RPMI7951 (cell line): ENCODE measurements around the gene RNF214. TPM values are rescaled to one million over a fixed set of nuclear protein-coding genes. Genes with fewer than 3 reads are reported as not detected.
"Not testable (repeated sequence)": the region's sequence is repeated elsewhere in the genome, so short reads cannot be mapped to it uniquely, and the experiment has no call there.

Experiments used
- DNase-seq: peaks from one replicate; pipeline ENCODE4 v3.0.0-alpha.2; 2012; ENCODE audit warnings: low read depth
- total RNA-seq: library from RNA; depleted of rRNA; stranded (reverse); fragments of >200 nt; shearing (Covaris generic); gene quantifications from 2 replicates; pipeline ENCODE4 v1.2.3, GENCODE V29; 2014; rRNA removed

RNF214 gene
- total RNA-seq, 1 experiment from 2014 or later, result 7.1 TPM

GRCh38 chr11:117313828-117314768, 81.6 kb downstream of the RNF214 start:
- DNase-seq, result no peak

GRCh38 chr11:117314840-117315239, 82.4 kb downstream of the RNF214 start:
- DNase-seq, result no peak

GRCh38 chr11:117315285-117316196, 83.1 kb downstream of the RNF214 start:
- peak; percentile 4 for DNase-seq

GRCh38 chr11:117316197-117316961, 83.9 kb downstream of the RNF214 start, which contains the start of gene BACE1:
Gene BACE1, minus strand, starts transcription at chr11:117316256. Its CDS starts 461 bp downstream, at chr11:117315795.
- peak; percentile 87 for DNase-seq

GRCh38 chr11:117318738-117319137, 86.3 kb downstream of the RNF214 start:
- no peak for DNase-seq

- no peak for DNase-seq
These were observed 86.9 kb downstream of the RNF214 start for GRCh38 chr11:117319214-117319840.

GRCh38 chr11:117327255-117327566, 94.7 kb downstream of the RNF214 start:
- not testable (repeated sequence) for DNase-seq

GRCh38 chr11:117327567-117328374, 95.3 kb downstream of the RNF214 start, which contains the start of gene CEP164:
Gene CEP164, plus strand, starts transcription at chr11:117327854. Its CDS starts 10,733 bp downstream, at chr11:117338587.
- peak; percentile 97 for DNase-seq

- peak; percentile 46 for DNase-seq
These were observed 96.0 kb downstream of the RNF214 start for GRCh38 chr11:117328375-117329010.

- no peak for DNase-seq
These were observed 100.4 kb downstream of the RNF214 start for GRCh38 chr11:117332843-117333242.

GRCh38 chr11:117333917-117334316, 101.4 kb downstream of the RNF214 start:
- no peak for DNase-seq

GRCh38 chr11:117334896-117335295, 102.4 kb downstream of the RNF214 start:
- no peak for DNase-seq

- DNase-seq, result no peak
These were observed 102.9 kb downstream of the RNF214 start for GRCh38 chr11:117335399-117335798.

Other genes with a start within 250 kb of the RNF214 start
- 6.4 and 9.3 TPM in 2 replicates for gene SIK3, start 134.2 kb upstream of the RNF214 start, total RNA-seq
- 123 and 125 TPM in 2 replicates for gene PAFAH1B2, start 88.4 kb upstream of the RNF214 start, total RNA-seq
- gene SIDT2, start 53.9 kb upstream of the RNF214 start, total RNA-seq, result 9.5 and 13.0 TPM in 2 replicates
- gene TAGLN, start 33.3 kb upstream of the RNF214 start, total RNA-seq, result 319 and 359 TPM in 2 replicates
- gene PCSK7, start 598 bp upstream of the RNF214 start, total RNA-seq, result 31.4 and 33.0 TPM in 2 replicates
- gene BACE1-AS, start 58.7 kb downstream of the RNF214 start, total RNA-seq, result 1.7 and 6.8 TPM in 2 replicates
- gene BACE1, start 83.6 kb downstream of the RNF214 start, total RNA-seq, result 27.5 and 32.3 TPM in 2 replicates
- gene CEP164, start 95.2 kb downstream of the RNF214 start, total RNA-seq, result 20.7 and 30.1 TPM in 2 replicates